Mesodermal cell (in vitro differentiated cells): ENCODE results near the gene ARMH4.

Source experiments
- H3K27ac ChIP-seq: 2 replicates; pipeline ENCODE4 v1.7.0; 2013; ENCODE audit warnings: mild to moderate bottlenecking, low read depth, low read length, moderate library complexity; ENCODE audit not compliant: severe bottlenecking
- H3K36me3 ChIP-seq: 2 replicates; pipeline ENCODE4 v1.7.1; 2013; ENCODE audit warnings: mild to moderate bottlenecking, low read length, moderate library complexity; ENCODE audit not compliant: control insufficient read depth, insufficient read depth
- H3K4me1 ChIP-seq: one replicate; pipeline ENCODE4 v1.7.1; 2013; ENCODE audit warnings: mild to moderate bottlenecking, low read length; ENCODE audit not compliant: insufficient read depth, control insufficient read depth, poor library complexity, severe bottlenecking
- H3K4me3 ChIP-seq: 2 replicates; pipeline ENCODE4 v1.7.0; 2013; ENCODE audit warnings: low read length, control low read depth, mild to moderate bottlenecking; ENCODE audit not compliant: insufficient read depth, poor library complexity, severe bottlenecking; ENCODE audit errors: extremely low read depth
- H3K9me3 ChIP-seq: 2 replicates; pipeline ENCODE4 v1.7.1; 2013; ENCODE audit warnings: mild to moderate bottlenecking, low read length, moderate library complexity; ENCODE audit not compliant: control insufficient read depth
- WGBS, 2 experiments: methylation state at CpG; one replicate each; pipeline ENCODE4 v1.1.5; 2013; ENCODE audit warnings: missing lambda C conversion rate in 2 of 2; ENCODE audit not compliant: insufficient coverage in 2 of 2; 5-methylcytosine and 5-hydroxymethylcytosine counted together

ARMH4 gene

GRCh38 chr14:58145936-58146335, 6.1 kb downstream of the ARMH4 start:
- H3K9me3 ChIP-seq: no peaks in the 10 kb centered on the region
- no peak overlapping the region for H3K27ac ChIP-seq
- peaks cover 5% of the 10 kb centered on the region for H3K4me1 ChIP-seq
- no peaks in the 10 kb centered on the region for H3K36me3 ChIP-seq
- H3K4me3 ChIP-seq: no peak overlapping the region
- 83 to 100% methylated on average over 1 of the region's 1 CpG for WGBS, 2 experiments

GRCh38 chr14:58143106-58143505, 8.9 kb downstream of the ARMH4 start:
- Histone ChIP-seq H3K4me3 (no peak overlapping the region), H3K4me1 (peaks cover 5% of the 10 kb centered on the region), H3K27ac (no peak overlapping the region), H3K36me3 (no peaks in the 10 kb centered on the region), H3K9me3 (no peaks in the 10 kb centered on the region)
- WGBS, 2 experiments: 89 to 94% methylated on average over 2 of the region's 3 CpGs

- Histone ChIP-seq H3K36me3 (no peaks in the 10 kb centered on the region), H3K27ac (no peak overlapping the region), H3K4me1 (peaks cover 5% of the 10 kb centered on the region), H3K9me3 (no peaks in the 10 kb centered on the region), H3K4me3 (no peak overlapping the region)
Measured at GRCh38 chr14:58141893-58142292, 10.1 kb downstream of the ARMH4 start.

GRCh38 chr14:58138714-58139482, 13.1 kb downstream of the ARMH4 start:
- Histone ChIP-seq H3K27ac (no peak overlapping the region), H3K4me1 (peaks cover 2% of the 10 kb centered on the region), H3K9me3 (no peaks in the 10 kb centered on the region), H3K36me3 (no peaks in the 10 kb centered on the region), H3K4me3 (no peak overlapping the region)
- WGBS, 2 experiments: 89 to 92% methylated on average over 7 to 9 of the region's 10 CpGs

GRCh38 chr14:58138031-58138713, 13.8 kb downstream of the ARMH4 start:
- WGBS, 2 experiments: 80 to 82% methylated on average over 7 to 10 of the region's 10 CpGs
- Histone ChIP-seq H3K9me3 (no peaks in the 10 kb centered on the region), H3K36me3 (no peaks in the 10 kb centered on the region), H3K4me3 (no peak overlapping the region), H3K27ac (no peak overlapping the region), H3K4me1 (peaks cover 6% of the 10 kb centered on the region)

GRCh38 chr14:58133739-58134138, 18.3 kb downstream of the ARMH4 start:
- no CpG with 5 or more reads among the region's 1 CpG for WGBS, 2 experiments
- Histone ChIP-seq H3K36me3 (no peaks in the 10 kb centered on the region), H3K4me1 (peaks cover 8% of the 10 kb centered on the region), H3K4me3 (no peak overlapping the region), H3K9me3 (no peaks in the 10 kb centered on the region), H3K27ac (no peak overlapping the region)

- WGBS, 2 experiments: 71 to 100% methylated on average over 1 of the region's 1 CpG
- no peaks in the 10 kb centered on the region for H3K36me3 ChIP-seq
- no peaks in the 10 kb centered on the region for H3K9me3 ChIP-seq
- peaks cover 8% of the 10 kb centered on the region for H3K4me1 ChIP-seq
- no peak overlapping the region for H3K27ac ChIP-seq
- no peak overlapping the region for H3K4me3 ChIP-seq
Measured at GRCh38 chr14:58131386-58131785, 20.6 kb downstream of the ARMH4 start.

- Histone ChIP-seq H3K9me3 (peaks cover 10% of the 10 kb centered on the region), H3K4me3 (no peak overlapping the region), H3K27ac (no peak overlapping the region), H3K36me3 (no peaks in the 10 kb centered on the region), H3K4me1 (peaks cover 8% of the 10 kb centered on the region)
- 87% methylated on average over 3 of the region's 4 CpGs; no CpG with 5 or more reads in 1 of the 2 experiments for WGBS, 2 experiments
Measured at GRCh38 chr14:58130116-58130782, 21.8 kb downstream of the ARMH4 start.

GRCh38 chr14:58129208-58129607, 22.8 kb downstream of the ARMH4 start:
- H3K4me3 ChIP-seq: no peak overlapping the region
- no peaks in the 10 kb centered on the region for H3K36me3 ChIP-seq
- no peak overlapping the region for H3K27ac ChIP-seq
- WGBS, 2 experiments: 81 to 100% methylated on average over 1 to 2 of the region's 4 CpGs
- peaks cover 8% of the 10 kb centered on the region for H3K4me1 ChIP-seq
- peaks cover 11% of the 10 kb centered on the region for H3K9me3 ChIP-seq

- peaks cover 4% of the 10 kb centered on the region for H3K4me1 ChIP-seq
- 67 to 83% methylated on average over 1 of the region's 2 CpGs for WGBS, 2 experiments
- peaks cover 11% of the 10 kb centered on the region for H3K9me3 ChIP-seq
- no peaks in the 10 kb centered on the region for H3K36me3 ChIP-seq
- H3K4me3 ChIP-seq: no peak overlapping the region
- no peak overlapping the region for H3K27ac ChIP-seq
Measured at GRCh38 chr14:58128416-58128815, 23.6 kb downstream of the ARMH4 start.
